ENCODE data around the gene CDON. TPM values are rescaled to one million over a fixed set of nuclear protein-coding genes. Genes with fewer than 3 reads are reported as not detected.

Gene CDON, protein sequence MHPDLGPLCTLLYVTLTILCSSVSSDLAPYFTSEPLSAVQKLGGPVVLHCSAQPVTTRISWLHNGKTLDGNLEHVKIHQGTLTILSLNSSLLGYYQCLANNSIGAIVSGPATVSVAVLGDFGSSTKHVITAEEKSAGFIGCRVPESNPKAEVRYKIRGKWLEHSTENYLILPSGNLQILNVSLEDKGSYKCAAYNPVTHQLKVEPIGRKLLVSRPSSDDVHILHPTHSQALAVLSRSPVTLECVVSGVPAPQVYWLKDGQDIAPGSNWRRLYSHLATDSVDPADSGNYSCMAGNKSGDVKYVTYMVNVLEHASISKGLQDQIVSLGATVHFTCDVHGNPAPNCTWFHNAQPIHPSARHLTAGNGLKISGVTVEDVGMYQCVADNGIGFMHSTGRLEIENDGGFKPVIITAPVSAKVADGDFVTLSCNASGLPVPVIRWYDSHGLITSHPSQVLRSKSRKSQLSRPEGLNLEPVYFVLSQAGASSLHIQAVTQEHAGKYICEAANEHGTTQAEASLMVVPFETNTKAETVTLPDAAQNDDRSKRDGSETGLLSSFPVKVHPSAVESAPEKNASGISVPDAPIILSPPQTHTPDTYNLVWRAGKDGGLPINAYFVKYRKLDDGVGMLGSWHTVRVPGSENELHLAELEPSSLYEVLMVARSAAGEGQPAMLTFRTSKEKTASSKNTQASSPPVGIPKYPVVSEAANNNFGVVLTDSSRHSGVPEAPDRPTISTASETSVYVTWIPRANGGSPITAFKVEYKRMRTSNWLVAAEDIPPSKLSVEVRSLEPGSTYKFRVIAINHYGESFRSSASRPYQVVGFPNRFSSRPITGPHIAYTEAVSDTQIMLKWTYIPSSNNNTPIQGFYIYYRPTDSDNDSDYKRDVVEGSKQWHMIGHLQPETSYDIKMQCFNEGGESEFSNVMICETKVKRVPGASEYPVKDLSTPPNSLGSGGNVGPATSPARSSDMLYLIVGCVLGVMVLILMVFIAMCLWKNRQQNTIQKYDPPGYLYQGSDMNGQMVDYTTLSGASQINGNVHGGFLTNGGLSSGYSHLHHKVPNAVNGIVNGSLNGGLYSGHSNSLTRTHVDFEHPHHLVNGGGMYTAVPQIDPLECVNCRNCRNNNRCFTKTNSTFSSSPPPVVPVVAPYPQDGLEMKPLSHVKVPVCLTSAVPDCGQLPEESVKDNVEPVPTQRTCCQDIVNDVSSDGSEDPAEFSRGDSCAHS (N-terminal part only)
- 24.4 TPM for polyA plus RNA-seq (ENCODE audit: insufficient read length)

- DNase-seq (ENCODE audit: low read depth) = peak; percentile 76
Observed at GRCh38 chr11:126062679-126063506, at the start of gene CDON. Gene CDON, minus strand, starts transcription at chr11:126062866. Its CDS starts 39,390 bp downstream, at chr11:126023476.

GRCh38 chr11:126111458-126112116 lies 48.9 kb upstream of the CDON start:
- DNase-seq (ENCODE audit: low read depth) = no peak

DNA sequence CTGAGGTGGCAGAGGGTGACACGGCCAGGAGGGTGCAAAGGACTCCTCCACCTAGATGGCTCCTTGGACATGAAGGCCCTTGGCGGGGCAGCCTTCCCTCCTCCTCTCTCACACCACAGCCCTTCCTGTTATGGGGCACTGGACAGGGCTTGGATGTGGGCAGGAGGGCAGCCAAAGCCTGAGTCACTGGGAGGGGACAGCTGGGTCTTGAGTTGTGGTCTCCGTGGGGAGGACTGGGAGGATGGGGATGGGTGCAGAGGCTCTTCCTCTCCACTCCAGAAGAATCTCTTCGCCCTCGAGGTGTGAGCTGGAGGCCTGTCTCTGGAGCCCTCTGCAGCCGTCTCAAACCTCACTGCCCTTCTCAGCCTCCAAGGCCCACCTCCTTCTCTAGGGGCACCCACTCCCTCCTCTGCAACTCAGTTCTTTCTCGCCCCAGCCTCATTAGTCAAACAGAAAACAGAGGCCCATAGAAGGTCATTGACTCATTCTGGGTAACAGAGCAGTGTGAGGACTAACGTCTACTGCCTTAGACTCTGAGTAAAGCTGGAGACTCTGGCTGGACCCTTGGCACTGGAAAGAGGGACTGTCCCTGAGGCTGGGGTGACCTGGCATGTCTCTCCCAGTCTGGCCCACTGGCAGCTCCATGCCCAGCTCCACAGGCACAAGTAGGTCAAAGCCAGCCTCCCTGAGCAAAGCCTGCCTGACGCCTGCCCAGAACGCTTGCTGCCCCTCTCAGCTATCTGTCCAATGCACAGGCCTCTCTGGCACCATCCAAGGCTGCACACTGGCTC lies 47.5 kb upstream of the CDON start:
- no peak for DNase-seq (ENCODE audit: low read depth)

- no peak for DNase-seq (ENCODE audit: low read depth)
Observed at GRCh38 chr11:126106594-126107328, 44.1 kb upstream of the CDON start.

- DNase-seq (ENCODE audit: low read depth) = no peak
Observed at GRCh38 chr11:126105748-126106080, 43.0 kb upstream of the CDON start.

DNA sequence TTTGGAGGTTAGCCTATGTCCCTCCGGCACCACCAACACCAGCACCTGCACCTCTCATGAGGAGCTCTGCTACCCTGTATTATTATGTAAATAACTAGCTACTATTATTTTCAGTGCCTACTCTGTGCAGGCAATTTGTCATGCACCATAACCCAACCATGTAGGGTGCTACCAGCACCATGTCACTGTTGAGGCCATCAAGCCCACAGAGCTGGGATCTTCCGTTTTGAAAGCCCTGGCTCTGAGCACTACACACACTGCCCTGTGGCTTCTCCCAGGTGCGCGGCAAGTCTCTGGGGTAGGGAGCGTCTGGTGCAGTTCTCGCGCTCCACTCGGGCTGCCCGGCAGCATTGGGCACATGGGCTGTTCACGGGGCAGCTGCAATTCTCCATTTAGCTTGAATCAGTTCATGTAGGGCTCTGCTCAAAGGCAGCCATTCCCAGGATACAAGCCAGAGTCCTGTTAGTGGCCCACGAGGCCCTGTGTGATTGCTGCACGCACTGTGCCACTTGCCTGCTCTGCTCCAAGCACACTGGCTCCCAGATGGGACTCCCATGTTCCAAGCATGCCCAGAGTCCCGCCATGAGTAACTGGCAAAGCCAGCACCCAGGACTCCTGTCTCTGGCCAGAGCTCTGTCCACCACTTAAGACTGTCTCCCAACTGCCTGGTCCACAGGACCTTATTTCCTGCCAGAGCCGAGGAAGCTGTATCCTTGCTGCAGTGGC lies 42.5 kb upstream of the CDON start:
- DNase-seq (ENCODE audit: low read depth) = no peak

- no peak for DNase-seq (ENCODE audit: low read depth)
Observed at GRCh38 chr11:126104420-126104819, 41.8 kb upstream of the CDON start.

DNA sequence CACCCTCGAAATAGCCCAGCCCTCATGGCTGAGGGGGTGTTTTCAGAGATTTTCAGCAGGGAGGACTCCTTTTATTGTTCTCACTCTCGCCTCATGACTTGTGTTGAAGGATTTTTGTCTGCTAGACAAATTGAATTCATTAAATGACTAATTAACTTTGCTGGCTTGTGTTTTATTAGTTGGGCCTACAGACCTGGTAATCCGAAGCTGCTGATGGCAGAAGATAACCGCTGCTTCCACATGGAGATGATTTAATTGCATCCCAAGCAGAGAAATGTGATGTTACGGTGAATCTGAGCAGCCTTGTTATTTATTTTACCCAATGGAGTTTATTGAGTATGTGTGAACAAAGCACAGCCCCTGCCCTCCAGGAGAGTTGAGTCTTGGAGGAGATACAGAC lies 40.5 kb upstream of the CDON start:
- no peak for DNase-seq (ENCODE audit: low read depth)

DNA sequence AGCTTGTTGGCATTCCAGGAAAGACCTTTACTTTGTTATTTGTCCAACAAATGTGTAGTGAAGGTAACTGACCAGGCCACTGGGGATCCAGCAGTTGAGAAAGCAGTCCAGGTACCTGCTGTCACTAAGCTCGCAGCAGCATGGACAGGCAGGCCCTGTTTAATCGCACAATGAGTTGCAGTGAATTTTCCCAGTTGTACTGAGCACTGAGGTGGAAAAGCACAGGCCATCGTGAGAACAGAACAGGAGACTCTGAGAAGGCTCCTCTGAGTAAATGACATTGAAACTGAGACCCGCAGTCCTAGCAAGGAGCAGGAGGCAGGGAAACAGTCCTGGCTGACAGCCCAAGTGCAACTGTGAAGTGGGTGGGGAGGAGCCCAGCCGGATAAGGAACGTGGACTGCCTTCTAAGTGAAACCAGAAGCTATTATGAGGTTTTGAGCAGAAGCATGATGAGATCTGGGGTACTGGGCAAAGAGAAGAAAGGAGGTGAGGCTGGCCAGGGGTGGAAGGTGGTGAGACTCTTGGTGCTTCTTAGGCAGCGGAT lies 39.8 kb upstream of the CDON start:
- DNase-seq (ENCODE audit: low read depth) = no peak

DNA sequence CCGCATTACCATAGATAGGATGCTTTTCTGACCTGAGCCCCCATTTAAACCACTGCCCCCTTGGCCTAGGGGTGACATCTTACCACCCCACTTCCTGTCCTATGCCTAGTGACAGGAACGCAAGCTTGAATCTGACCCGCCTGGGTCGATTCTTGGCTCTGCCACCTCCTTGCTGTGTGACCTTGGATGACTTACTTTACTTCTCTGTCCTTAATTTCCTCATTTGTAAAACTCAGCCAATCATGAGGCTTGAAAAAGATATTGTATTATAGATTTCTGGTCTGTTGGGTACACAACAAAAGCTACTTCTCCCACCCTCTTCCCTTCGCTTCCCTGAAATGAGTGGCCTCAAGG lies 39.2 kb upstream of the CDON start:
- DNase-seq (ENCODE audit: low read depth) = no peak

GRCh38 chr11:126101251-126101929 lies 38.7 kb upstream of the CDON start:
- DNase-seq (ENCODE audit: low read depth) = no peak

GRCh38 chr11:126100716-126101115 lies 38.0 kb upstream of the CDON start:
- DNase-seq (ENCODE audit: low read depth) = no peak

- no peak for DNase-seq (ENCODE audit: low read depth)
Observed at GRCh38 chr11:126098204-126098769, 35.6 kb upstream of the CDON start.

- no peak for DNase-seq (ENCODE audit: low read depth)
Observed at GRCh38 chr11:126095745-126096144, 33.1 kb upstream of the CDON start.

- DNase-seq (ENCODE audit: low read depth) = no peak
Observed at GRCh38 chr11:126090452-126090851, 27.8 kb upstream of the CDON start.

GRCh38 chr11:126088999-126089398 lies 26.3 kb upstream of the CDON start:
- no peak for DNase-seq (ENCODE audit: low read depth)

DNA sequence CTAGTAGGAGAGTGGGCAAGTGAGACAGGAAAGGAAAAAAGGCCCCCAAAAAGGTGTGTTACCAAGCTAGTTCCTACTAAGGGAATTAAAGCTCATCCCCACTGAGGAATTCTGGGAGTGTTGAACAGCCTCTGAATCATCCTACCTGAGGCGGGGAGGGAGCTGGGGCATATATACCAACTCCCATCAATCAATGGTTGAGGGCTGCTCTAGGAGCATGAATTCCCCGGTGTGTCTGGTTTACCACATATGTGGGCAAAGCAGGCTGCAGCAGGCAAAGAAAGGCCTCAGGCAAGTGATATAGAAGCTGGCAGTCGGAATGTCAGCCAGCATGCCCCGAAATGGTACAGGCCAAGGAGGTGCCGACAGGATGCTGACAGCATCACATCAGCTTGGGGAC lies 23.6 kb upstream of the CDON start:
- DNase-seq (ENCODE audit: low read depth) = no peak

DNA sequence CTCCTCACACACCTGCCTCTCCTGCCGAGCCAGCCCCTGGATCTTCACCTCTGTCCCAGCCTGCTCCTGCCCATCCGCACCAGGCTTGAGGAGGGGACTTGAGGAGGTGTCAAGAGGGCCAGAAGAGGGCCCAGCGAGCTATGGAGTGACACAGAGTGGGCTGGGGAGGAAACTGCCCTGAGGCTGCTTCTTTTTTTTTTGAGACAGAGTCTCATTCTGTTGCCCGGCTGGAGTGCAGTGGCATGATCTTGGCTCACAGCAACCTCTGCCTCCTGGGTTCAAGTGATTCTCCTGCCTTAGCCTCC lies 21.9 kb upstream of the CDON start:
- DNase-seq (ENCODE audit: low read depth) = no peak
